ENCODE measurements around the gene TNIP2. TPM values are rescaled to one million over a fixed set of nuclear protein-coding genes. Genes with fewer than 3 reads are reported as not detected.
"Not testable (repeated sequence)": the region's sequence is repeated elsewhere in the genome, so short reads cannot be mapped to it uniquely, and the experiment has no call there.

Gene TNIP2
- total RNA-seq, 4 donors from 2014 or later, result 37.9 to 42.5 (median 40.3) TPM

- TF ChIP-seq POLR2A (IDR thresholded peaks at IDR 0.05) (no peak), CTCF (IDR thresholded peaks at IDR 0.05) (no peak)
- H3K4me3 ChIP-seq (ENCODE audit: low read depth, poor library complexity, severe bottlenecking), result no peak overlapping the region
- no peak for DNase-seq (ENCODE audit: low spot score in 2 of 2)
- 82 to 92% methylated on average over 5 to 6 of the region's 6 CpGs for WGBS, 2 donors
- intact Hi-C loops (cut with DNase I; ENCODE audit: low total_unique reads), result no loop called here
Observed at GRCh38 chr4:2742823-2743517, 13.2 kb downstream of the TNIP2 start.

GRCh38 chr4:2742081-2742822 lies 13.9 kb downstream of the TNIP2 start:
- DNase-seq (ENCODE audit: low spot score in 2 of 2), result no peak
- intact Hi-C loops (cut with DNase I; ENCODE audit: low total_unique reads), result no loop called here
- 94% methylated on average over 27 of the region's 27 CpGs for WGBS, 2 donors
- TF ChIP-seq CTCF (IDR thresholded peaks at IDR 0.05) (no peak), POLR2A (IDR thresholded peaks at IDR 0.05) (no peak)
- no peak overlapping the region for H3K4me3 ChIP-seq (ENCODE audit: low read depth, poor library complexity, severe bottlenecking)

- no peak for TF ChIP-seq POLR2A (IDR thresholded peaks at IDR 0.05)
- TF ChIP-seq CTCF (IDR thresholded peaks at IDR 0.05), result no peak
- no peak for DNase-seq (ENCODE audit: low spot score in 2 of 2)
- no peak overlapping the region for H3K4me3 ChIP-seq (ENCODE audit: low read depth, poor library complexity, severe bottlenecking)
- WGBS, 2 donors, result 85 to 88% methylated on average over 9 of the region's 9 CpGs
- intact Hi-C loops (cut with DNase I; ENCODE audit: low total_unique reads), result no loop called here
Observed at GRCh38 chr4:2741626-2742025, 14.5 kb downstream of the TNIP2 start.

- DNase-seq (ENCODE audit: low spot score in 2 of 2); intact Hi-C loops (cut with DNase I; ENCODE audit: low total_unique reads); H3K4me3 ChIP-seq (ENCODE audit: low read depth, poor library complexity, severe bottlenecking): not testable (repeated sequence)
- 100% methylated on average over 2 of the region's 2 CpGs for WGBS, 2 donors
Observed at GRCh38 chr4:2738296-2738695, 17.8 kb downstream of the TNIP2 start.

- no peak overlapping the region for H3K4me3 ChIP-seq (ENCODE audit: low read depth, poor library complexity, severe bottlenecking)
- no peak for DNase-seq (ENCODE audit: low spot score in 2 of 2)
- no peak for TF ChIP-seq POLR2A (IDR thresholded peaks at IDR 0.05)
- no peak for TF ChIP-seq CTCF (IDR thresholded peaks at IDR 0.05)
- intact Hi-C loops (cut with DNase I; ENCODE audit: low total_unique reads), result no loop called here
Observed at GRCh38 chr4:2735869-2736268, 20.3 kb downstream of the TNIP2 start.

- intact Hi-C loops (cut with DNase I; ENCODE audit: low total_unique reads), result no loop called here
- no peak for DNase-seq (ENCODE audit: low spot score in 2 of 2)
- no peak for TF ChIP-seq POLR2A (IDR thresholded peaks at IDR 0.05)
- TF ChIP-seq CTCF (IDR thresholded peaks at IDR 0.05), result no peak
- H3K4me3 ChIP-seq (ENCODE audit: low read depth, poor library complexity, severe bottlenecking), result no peak overlapping the region
- WGBS, 2 donors, result 76% methylated on average over 1 of the region's 1 CpG
Observed at GRCh38 chr4:2734612-2735011, 21.5 kb downstream of the TNIP2 start.

All from lower leg skin (tissue), 4 donors.